ENCODE data around the gene TBK1. TPM values are rescaled to one million over a fixed set of nuclear protein-coding genes. Genes with fewer than 3 reads are reported as not detected.

The TBK1 gene
- total RNA-seq, 1 donor from 2014 or later = 11.5 TPM

DNA sequence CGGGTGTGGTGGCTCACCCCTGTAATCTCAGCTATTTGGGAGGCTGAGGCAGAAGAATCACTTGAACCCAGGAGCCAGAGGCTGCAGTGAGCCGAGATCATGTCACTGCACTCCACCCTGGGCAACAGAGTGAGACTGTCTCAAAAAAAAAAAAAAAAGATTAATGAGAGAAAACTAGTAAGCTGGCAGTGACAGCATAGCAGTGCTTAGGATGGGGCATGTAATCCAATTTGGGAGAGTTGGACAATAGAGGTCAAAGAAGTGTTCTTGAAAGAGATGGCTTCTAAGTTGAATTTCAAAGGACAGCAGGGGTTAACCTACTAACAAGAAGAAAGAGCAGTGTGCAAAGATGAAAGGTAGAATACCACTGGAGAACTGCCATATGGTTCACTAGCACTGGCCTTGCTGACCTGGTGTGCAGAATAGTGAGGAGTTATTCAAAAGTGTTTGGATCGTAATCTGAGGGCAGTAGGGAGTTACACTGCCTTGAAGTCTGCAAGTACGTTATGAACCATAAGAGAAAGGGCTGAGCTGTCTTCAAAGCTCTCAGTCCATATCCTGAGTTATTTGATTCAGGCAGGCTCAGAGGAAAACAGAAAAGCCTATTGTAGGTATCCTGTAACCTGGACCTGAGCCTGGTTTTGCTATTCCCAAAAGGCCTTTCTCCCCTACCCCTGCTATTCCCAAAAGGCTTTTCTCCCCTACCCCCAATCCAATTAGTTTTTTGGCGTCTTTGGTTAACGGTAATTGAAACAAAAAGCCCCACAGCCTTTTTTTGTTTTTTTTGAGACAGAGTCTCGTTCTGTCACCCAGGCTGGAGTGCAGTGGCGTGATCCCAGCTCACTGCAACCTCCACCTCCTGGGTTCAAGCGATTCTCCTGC, 44.3 kb upstream of the TBK1 start:
- H3K27ac ChIP-seq (replicated peaks) = no peak overlapping the region
- no peak for TF ChIP-seq CTCF (IDR thresholded peaks at IDR 0.05; ENCODE audit: borderline replicate concordance)
- H3K36me3 ChIP-seq = peaks cover 29% of the 10 kb centered on the region
- peaks cover 23% of the 10 kb centered on the region for H3K4me1 ChIP-seq
- H3K27me3 ChIP-seq (ENCODE audit: low read depth) = no peaks in the 10 kb centered on the region
- no peaks in the 10 kb centered on the region for H3K9me3 ChIP-seq (replicated peaks)
- intact Hi-C loops (cut with micrococcal nuclease) = no loop called here
- DNase-seq = no peak
- H3K4me3 ChIP-seq = no peak overlapping the region

DNA sequence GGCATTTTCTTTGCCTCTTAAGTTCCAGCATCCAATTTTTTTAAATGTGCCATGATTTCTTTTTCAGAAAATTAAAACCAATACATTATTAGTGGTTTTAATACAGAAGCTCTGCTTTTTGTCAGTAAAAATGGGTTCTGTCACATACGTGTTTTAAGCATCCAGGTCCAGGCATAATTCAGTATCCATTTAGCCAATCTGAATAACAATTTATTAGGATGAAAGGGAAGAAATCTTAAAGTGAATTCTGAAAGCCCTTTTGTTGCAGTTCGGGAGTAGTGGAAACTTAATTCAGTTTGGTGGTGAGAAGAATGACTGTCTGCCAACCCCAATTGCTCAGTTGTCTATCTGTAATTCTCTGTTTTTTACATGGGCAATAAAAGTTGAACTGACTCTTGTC, 40.5 kb upstream of the TBK1 start:
- DNase-seq = no peak
- no peaks in the 10 kb centered on the region for H3K4me1 ChIP-seq
- no peaks in the 10 kb centered on the region for H3K9me3 ChIP-seq (replicated peaks)
- no peak overlapping the region for H3K27ac ChIP-seq (replicated peaks)
- no peak for TF ChIP-seq CTCF (IDR thresholded peaks at IDR 0.05; ENCODE audit: borderline replicate concordance)
- H3K36me3 ChIP-seq = peaks cover 68% of the 10 kb centered on the region
- no peaks in the 10 kb centered on the region for H3K27me3 ChIP-seq (ENCODE audit: low read depth)
- intact Hi-C loops (cut with micrococcal nuclease) = no loop called here
- H3K4me3 ChIP-seq = no peak overlapping the region

- no peaks in the 10 kb centered on the region for H3K4me1 ChIP-seq
- H3K27ac ChIP-seq (replicated peaks) = no peak overlapping the region
- H3K4me3 ChIP-seq = no peak overlapping the region
- H3K36me3 ChIP-seq = peaks cover 78% of the 10 kb centered on the region
- DNase-seq = no peak
- no peak for TF ChIP-seq CTCF (IDR thresholded peaks at IDR 0.05; ENCODE audit: borderline replicate concordance)
- intact Hi-C loops (cut with micrococcal nuclease) = no loop called here
- H3K27me3 ChIP-seq (ENCODE audit: low read depth) = no peaks in the 10 kb centered on the region
- H3K9me3 ChIP-seq (replicated peaks) = no peaks in the 10 kb centered on the region
Measured at GRCh38 chr12:64412459-64412858, 39.5 kb upstream of the TBK1 start.

DNA sequence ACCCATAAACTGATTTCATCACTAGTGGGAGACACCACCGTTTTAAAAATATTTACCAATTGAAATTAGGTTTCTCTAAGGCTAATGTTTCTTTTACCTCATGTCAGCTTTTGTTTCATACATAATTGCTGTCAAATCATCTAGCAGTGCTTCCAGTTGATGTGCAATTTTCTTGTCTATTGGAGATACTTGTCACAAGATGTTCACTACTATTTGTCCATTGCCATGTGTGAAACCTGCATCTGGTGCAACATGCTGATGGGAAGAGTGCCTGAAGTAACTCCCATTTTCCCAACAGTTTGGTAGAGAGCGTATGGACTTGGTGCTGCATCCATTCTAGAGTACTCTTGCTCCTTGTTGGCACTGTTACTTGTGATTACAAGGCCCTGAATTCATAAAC, 38.0 kb upstream of the TBK1 start:
- no peak overlapping the region for H3K27ac ChIP-seq (replicated peaks)
- no peak for TF ChIP-seq CTCF (IDR thresholded peaks at IDR 0.05; ENCODE audit: borderline replicate concordance)
- H3K36me3 ChIP-seq = peaks cover 92% of the 10 kb centered on the region
- DNase-seq = no peak
- H3K9me3 ChIP-seq (replicated peaks) = no peaks in the 10 kb centered on the region
- H3K4me1 ChIP-seq = no peaks in the 10 kb centered on the region
- no peaks in the 10 kb centered on the region for H3K27me3 ChIP-seq (ENCODE audit: low read depth)
- intact Hi-C loops (cut with micrococcal nuclease) = no loop called here
- H3K4me3 ChIP-seq = no peak overlapping the region

- TF ChIP-seq CTCF (IDR thresholded peaks at IDR 0.05; ENCODE audit: borderline replicate concordance) = no peak
- Histone ChIP-seq H3K4me1 (peaks cover 5% of the 10 kb centered on the region), H3K4me3 (no peak overlapping the region), H3K27me3 (ENCODE audit: low read depth) (no peaks in the 10 kb centered on the region), H3K9me3 (replicated peaks) (no peaks in the 10 kb centered on the region), H3K36me3 (peaks cover 100% of the 10 kb centered on the region), H3K27ac (replicated peaks) (no peak overlapping the region)
- no peak for DNase-seq
- intact Hi-C loops (cut with micrococcal nuclease) = no loop called here
Measured at GRCh38 chr12:64418209-64418608, 33.7 kb upstream of the TBK1 start.
